Epidermal melanocyte (primary cell): ENCODE measurements around the gene PI4K2A.
"Not testable (repeated sequence)": the region's sequence is repeated elsewhere in the genome, so short reads cannot be mapped to it uniquely, and the experiment has no call there.

Source experiments
- DNase-seq: peaks from one replicate; pipeline ENCODE4 v3.0.0; 2011; ENCODE audit warnings: low spot score; ENCODE audit not compliant: insufficient read length

Gene PI4K2A

DNA sequence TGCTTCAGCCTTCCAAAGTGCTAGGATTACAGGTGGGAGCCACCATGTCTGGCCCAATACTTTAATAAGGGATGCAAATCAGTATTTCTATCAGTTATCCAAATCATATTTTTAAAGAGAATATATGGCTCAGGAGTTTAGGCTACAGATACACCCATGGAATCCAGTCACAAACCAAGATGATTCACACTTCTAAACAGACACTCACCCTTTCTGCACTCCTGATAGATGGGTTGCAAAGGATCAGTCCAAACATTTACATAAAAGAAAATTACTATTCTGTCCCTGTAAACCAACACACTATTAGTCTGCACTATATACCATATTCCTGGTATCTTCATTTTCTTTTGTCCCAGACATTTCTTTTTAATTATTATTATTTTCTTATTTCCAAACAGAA is 9.4 kb upstream of the PI4K2A start:
- DNase-seq, result no peak

DNA sequence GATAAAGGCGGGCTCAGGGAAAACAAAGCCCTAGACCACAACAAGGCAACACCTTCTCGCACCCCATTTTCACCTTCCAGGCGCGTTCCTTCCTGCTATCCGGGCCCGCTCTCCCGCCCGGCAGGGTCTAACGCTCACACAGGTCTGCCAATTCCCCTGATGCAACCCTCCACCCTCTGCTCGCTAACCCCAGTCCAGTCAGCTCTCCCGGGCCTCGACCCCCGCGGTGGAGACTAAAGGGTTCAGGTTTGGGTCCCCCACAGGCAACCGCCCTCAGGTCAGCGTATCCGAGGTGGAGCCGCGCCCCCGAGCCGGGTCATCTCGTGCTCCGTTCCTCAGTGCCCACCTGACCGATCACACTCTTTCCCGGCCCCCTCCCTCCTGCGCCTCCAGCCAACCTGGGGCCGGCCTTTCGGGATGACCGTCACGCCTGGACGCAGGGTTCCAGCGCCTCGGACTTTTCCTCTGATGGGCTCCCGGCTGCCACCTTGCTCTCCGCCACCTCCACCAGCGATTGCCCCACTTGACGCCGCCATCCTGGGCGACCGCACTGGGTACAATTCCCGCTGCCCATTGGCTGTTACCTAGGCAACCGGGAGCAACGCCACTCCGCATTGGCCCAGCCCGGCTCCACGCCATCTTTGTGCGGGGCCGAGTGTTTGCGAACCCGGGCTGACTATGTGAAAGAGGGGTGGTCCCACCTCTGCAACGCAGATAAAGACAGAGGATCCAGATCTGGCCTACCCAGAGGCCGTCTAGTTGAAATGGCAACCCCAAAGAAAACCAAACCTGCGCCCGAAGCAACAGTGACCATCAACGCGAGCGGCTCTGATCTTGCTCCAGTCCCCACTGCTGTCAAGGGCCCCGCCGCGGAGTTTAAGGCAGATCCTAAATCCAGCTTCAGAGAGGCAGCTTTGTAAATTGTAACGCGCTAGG is 7.3 kb upstream of the PI4K2A start, which contains the start of gene MORN4:
MORN4 (minus strand) TSS at position 552 of the 936 bp plus-strand sequence. CDS start 13,847 bp downstream, outside the sequence.
- DNase-seq, result peak; percentile 86

DNA sequence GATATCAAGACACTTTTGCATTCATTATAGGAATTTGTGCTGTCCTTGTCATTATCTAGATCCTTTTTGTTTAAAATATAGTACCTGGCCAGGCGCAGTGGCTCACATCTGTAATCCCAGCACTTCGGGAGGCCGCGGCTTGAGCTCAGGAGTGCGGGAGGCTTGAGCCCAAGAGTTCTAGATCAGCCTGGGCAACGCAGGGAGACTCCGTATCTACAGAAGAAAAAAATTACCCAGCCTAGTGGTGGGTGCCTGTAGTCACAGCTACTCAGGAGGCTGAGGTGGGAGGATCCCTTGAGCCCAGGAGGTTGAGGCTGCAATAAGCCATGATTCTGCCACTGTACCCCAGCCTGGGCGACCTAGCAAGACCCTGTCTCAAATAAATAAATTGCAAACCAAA is 6.5 kb upstream of the PI4K2A start:
- no peak for DNase-seq

DNA sequence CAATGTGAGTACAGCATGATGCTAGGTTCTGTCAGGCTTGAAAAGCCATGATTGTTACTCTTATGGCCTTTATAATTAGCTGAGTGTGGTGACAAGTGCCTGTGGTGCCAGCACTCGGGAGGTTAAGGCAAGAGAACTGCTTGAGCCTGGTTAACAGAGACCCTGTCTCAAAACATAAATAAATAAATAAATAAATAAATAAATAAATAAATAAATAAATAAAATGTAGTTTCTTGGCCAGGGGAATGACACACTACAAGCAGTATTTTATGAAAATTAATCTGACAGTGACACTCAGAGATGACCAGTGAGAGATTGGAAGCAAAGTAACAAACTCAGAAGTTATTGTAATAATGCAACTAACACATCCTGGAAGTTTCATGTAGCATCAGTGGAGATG is 4.9 kb upstream of the PI4K2A start:
- DNase-seq, result no peak

DNA sequence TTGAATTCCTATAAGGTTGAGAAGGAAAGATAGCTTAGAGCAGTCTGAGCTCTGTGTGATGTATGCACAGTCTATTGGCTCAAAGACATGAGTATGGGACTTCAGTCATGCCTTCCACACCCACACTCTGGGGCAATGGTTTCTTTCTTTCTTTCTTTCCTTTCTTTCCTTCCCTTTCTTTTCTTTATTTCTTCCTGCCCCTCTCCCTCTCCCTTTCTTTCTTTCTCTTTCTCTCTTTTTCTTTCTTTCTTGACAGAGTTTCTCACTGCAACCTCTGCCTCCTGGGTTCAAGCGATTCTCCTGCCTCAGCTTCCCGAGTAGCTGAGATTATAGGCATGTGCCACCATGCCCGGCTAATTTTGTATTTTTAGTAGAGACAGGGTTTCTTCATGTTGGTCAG is 1.4 kb upstream of the PI4K2A start:
- DNase-seq, result not testable (repeated sequence)

DNA sequence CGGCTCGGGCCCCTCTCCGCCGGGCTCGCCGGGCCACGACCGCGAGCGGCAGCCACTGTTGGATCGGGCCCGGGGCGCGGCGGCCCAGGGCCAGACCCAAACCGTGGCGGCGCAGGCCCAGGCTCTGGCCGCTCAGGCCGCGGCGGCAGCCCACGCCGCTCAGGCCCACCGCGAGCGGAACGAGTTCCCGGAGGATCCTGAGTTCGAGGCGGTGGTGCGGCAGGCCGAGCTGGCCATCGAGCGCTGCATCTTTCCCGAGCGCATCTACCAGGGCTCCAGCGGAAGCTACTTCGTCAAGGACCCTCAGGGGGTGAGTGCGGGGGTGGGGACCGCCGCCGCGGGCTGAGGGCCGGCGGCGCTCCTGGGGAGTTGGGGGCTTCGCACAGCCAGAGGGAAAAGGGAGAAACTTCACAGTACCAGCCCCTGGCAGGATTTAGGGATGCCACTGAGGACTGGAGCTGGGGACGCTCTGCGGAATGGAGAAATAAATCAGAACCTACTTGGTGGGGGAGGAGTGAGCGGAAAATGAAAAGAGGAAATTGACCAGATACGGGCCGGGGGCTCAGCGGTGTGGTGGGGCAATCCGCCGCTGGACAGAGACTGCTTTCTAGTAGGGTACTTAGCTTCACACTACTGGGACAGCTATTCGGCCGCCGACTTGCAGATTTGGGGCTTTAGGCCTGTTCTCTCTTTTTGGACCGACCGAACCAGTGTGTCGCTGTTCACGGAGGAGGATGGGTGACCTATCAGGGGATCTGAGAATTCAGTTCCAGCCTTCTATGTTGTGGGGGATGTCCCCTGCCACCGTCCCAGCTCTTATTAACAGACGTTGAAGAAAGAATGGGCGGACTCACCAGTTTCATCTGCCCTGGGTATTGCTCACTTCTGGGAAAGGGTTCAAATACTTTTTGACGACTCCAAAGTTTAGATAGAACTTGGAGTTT is 669 bp downstream of the PI4K2A start:
- DNase-seq, result no peak

DNA sequence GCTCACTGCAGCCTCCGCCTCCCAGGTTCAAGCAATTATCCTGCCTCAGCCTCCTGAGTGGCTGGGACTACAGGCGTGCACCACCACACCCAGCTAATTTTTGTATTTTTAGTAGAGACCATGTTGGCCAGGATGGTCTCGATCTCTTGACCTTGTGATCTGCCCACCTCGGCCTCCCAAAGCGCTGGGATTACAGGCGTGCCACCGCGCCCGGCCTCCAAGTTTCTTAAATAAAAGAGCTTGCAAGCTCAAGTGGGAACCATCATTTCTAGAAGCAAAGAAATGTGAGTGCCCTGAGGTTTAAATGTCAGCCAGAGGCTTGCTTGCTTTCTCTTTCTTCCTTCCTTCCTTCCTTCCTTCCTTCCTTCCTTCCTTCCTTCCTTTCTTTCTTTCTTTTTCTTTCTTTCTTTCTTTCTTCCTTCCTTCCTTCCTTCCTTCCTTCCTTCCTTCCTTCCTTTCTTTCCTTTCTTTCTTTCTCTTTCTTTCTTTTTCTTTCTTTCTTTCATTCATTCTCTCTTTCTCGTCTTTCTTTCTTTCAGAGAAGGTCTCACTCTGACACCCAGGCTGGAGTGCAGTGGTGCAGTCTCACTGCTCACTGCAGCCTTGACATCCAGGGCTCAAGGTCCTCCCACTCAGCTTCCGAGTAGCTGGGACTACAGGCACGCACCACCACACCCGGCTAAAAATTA is 2.1 kb downstream of the PI4K2A start:
- not testable (repeated sequence) for DNase-seq

DNA sequence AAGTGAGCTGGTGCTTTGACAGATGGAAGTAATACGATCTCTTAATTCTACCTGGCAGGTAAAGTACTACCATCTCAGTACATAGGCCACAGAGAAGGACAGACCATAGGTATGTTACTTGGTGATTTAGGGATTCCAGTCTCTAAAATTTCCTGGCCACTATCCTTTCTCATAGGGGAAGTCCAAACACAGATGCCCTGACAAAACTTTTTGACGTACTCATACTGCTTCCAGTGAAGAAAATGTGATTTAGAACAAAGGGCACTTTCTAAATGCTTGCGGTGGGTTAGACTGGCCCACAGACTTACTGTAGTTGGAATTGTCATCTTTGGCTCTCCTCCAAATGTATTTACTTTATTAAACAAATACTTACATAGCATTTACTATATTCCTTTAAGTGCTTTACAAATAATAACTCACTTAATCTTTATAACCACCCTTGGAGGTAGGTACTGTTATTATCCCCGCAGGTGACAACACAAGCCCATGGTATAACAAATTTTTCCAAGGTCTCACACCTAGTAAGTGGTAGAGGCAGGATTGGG is 3.0 kb downstream of the PI4K2A start:
- no peak for DNase-seq

DNA sequence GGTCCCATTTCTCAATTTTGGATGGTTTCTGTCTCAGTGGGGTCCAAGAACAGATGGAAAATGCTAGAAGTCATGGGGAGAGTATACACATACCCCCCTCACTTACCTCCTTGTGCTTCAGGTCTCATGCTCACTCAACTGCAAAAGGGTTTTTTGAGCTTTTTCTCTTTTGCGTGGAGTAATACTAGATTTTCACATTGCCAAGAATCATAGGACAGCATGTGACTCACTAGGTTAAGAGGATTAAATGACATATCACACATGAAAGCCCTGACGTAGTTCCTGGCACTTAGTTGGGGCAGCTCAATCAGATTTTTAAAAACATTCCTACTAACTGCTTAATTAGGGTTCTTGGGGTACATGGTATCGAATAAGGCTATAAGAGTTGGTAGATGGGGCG is 4.5 kb downstream of the PI4K2A start:
- no peak for DNase-seq

DNA sequence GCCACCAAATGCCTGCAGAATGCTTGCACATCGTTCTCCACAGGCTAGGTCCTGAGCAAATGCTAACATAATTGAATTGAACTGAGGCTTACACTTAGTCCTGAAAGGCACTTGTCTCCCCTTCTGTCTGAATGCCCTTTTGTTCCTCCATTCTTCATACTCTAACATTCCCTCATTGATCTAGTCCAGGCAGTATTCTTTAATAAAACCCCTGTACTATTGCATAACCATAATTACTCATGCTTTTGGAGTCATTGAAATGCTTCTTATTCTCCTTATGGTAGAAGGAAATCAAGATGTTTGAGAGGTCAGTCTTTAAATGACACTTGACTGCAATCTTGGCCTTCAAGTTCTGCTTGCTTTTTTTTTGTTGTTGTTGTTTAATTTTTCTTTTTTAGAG is 7.1 kb downstream of the PI4K2A start:
- no peak for DNase-seq

DNA sequence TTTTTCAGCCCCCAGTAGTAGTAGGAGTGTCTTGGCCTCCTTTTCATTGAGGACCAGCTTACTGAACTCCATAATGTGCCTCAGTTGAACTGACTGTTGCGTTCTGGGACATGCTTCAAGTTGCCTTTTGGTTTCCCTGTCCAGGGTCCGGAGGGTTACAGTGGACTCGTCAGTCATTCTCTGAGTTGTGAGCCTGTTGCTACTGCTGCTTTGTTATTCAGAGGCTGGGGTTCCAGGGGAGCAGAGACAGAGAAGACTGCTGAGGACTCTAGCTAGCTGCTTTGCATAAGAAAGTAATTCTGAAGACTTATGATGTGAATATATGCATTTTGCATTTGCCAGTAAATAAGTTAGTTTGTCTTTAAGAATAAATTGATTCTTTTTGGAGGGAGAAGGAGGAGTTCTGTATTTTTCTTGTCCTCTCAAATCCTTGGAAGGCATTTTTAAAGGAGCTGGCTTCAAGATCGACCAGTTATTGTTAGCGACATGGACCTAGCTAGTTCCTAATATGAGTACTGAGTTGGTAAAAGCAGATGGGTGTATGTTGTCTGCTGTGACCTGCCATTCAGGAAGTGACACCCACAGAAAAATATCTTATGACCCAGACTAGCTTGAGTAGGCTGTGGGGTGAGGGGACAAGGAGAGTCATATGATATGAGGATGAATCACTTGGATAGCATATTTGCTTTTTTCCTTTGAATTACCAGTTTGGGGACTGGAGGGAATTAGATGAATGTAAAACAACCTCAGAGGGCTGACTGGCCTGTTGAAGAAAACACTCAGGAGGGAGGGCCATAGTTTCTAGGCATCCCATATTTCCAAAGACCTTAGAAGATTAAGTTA is 8.3 kb downstream of the PI4K2A start:
- peak; percentile 41 for DNase-seq

DNA sequence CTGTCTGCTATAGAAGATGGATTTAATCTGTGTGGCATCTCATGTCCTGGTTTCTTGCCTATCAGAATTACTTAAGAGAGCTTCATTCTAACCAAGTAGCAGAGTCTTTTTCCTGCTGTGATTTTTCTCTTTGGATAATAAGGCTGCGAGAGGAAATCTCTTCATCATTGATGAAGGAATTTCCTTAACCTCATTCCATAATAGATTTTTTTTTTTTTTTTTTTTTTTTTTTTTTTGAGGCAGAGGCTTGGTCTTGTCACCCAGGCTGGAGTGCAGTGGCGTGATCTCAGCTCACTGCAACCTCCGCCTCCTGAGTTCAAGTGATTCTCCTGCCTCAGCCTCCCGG is 8.9 kb downstream of the PI4K2A start:
- not testable (repeated sequence) for DNase-seq

DNA sequence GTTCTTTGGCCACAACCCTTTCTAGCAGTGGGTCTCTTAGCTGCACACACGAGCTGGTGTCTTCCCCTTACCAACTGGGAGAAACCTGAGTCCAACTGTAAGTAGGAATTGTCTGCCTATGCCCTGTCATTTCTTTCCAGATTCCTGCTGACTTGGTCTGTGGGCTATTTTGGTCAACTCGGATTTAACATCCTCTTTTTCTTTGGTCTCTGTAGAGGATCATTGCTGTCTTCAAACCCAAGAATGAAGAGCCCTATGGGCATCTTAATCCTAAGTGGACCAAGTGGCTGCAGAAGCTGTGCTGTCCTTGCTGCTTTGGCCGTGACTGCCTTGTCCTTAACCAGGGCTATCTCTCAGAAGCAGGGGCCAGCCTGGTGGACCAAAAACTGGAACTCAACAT is 10.3 kb downstream of the PI4K2A start:
- no peak for DNase-seq

DNA sequence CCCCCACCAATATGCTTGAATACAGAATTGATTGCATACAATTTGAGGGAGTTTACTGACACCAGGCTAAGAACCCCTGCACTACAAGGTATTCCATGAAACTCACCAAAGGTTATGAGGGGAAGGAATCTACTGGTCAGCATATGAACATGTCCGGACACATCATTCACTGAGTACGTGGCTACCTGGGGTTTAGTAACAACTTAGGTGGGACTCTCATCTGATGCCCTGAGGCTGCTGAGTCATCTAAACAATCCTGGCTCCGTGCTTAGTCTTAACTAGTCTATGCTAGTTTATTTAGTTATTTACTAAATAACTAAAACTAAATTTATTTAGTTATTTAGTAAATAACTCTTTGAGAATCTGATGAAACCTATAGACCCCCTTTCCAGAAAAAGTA is 11.3 kb downstream of the PI4K2A start:
- no peak for DNase-seq

DNA sequence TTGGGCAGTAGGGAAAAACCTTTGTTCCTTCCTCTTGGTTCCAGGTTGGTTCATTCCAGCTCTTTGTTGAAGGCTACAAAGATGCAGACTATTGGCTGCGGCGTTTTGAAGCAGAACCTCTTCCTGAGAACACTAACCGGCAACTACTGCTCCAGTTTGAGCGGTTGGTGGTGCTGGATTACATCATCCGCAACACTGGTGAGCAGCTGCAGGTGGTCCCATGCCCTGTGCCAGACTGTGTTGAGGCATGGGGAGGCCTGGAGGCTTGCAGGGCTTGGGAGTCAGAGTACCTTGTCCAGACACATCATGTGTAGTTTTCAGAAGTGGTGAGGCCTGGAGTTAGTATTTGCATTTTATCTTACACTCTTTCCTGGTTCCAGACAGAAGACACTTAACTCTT is 16.3 kb downstream of the PI4K2A start:
- DNase-seq, result no peak

DNA sequence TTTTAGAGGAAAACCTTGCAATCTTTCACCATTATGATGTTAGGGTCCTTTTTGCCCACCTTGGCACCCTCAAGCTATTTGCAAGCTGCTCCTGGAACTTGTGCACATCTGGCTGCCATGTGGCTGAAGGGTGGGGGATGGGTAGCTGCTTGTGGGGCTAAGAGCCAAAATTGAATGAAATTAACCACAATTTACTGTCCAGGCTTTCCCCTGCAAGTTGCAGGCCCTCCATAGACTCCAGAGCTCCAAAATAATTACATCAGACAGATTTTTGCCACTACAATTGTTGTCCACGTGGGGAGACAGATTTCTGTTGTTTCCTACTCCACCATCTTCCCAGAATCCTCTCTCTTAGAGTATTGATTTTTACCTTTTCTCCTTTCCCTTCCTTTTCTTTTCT is 19.1 kb downstream of the PI4K2A start:
- no peak for DNase-seq

DNA sequence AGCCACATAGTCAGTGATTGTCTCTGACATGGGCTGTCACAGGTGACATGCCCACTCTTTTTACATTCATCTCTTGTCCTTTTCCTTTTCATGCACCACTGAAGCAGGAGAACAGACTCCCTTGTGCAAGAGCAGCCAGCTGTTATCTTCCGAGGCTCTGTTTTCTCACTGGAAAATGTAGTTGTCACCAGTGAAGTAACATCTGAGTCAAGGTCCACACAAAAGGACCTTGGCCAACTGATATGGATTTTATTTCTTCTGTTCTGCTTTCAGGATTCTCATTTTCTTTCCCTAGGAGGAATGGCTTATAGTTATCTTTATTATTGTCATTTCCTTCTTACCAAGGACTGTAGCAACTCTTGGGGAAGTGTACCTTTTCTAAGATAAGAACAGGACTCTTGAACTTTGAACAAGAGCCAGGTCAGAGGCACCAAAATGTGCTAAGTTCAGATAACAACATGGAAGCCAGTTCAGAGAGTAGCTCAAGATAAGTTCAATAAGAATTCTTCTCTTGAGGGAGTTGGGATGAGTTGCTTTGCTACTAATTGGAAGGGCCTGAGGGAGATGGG is 23.9 kb downstream of the PI4K2A start:
- DNase-seq, result no peak

DNA sequence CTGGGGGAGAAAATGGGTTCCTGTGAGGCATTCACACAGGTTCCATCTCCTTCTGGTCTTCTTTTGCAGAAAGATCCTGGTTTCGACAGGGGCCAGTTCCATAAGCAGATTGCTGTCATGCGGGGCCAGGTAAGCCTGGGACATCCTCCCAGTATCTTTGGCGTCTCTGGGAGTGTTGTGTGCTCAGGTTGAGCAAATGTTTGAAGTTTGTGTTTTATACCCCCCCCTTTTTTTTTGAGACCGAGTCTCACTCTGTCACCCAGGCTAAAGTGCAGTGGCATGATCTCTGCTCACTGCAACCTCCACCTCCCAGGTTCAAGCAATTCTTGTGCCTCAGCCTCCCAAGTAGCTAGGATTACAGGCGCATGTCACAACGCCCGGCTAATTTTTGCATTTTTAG is 26.5 kb downstream of the PI4K2A start:
- no peak for DNase-seq

DNA sequence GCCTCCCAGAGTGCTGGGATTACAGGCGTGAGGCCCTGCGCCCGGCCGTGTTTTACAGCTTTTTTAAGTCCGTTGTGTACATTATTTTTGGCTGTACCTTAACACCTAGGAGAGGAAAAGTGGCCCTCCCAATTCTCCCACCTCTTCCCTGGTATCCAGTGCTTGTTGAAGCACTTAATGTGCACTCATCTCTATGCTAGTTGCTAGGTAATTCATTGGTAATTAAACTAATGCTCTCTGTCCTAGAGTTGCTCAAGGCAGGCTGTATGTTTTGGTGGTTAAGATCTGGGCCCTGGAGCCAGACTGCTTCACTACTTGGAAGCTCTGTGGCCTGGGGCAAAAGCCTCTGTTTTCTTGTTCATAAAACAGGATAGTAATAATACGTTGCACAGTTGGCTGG is 27.0 kb downstream of the PI4K2A start:
- DNase-seq, result no peak

DNA sequence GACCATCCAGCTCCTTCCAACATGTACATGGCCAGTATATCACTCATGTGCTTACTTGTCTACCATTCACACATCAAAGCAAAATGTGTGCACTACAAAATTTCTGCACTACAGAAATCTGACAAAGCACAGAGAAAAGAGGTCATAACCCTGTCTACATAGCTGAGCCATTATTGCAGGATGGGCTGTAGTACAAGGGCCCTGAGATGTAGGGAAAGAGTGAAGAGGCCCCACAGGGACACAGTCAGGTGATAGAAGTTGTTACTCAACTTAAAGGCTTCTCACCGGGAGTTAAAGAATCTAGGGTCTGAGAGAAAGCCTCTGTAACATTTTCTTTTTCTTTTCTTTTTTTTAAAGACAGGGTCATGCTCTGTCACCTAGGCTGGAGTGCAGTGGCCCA is 29.1 kb downstream of the PI4K2A start:
- no peak for DNase-seq
